Keratinocyte (primary cell): ENCODE data around the gene MEG3. TPM values are rescaled to one million over a fixed set of nuclear protein-coding genes. Genes with fewer than 3 reads are reported as not detected.

Source experiments
- DNase-seq: peaks from one replicate; pipeline ENCODE4 v3.0.0-alpha.2; 2011; ENCODE audit warnings: low read depth, missing footprints, low spot score
- FAIRE-seq: peaks from 2 replicates; lab custom pipeline; 2011; peaks lifted over from hg19 to GRCh38; lab: Jason Lieb, UNC
- H2AFZ ChIP-seq: 2 replicates; pipeline ENCODE4 v1.6.0; 2012; ENCODE audit warnings: low read length, control low read depth, inconsistent platforms; ENCODE audit not compliant: control insufficient read depth
- H3K27ac ChIP-seq: 2 replicates; pipeline ENCODE4 v1.5.1; 2011; ENCODE audit warnings: low read length; ENCODE audit not compliant: control insufficient read depth, insufficient read depth
- H3K27me3 ChIP-seq: 3 replicates; pipeline ENCODE4 v1.6.0; 2011; ENCODE audit warnings: low read length; ENCODE audit not compliant: control insufficient read depth, insufficient read depth; ENCODE audit errors: extremely low read depth
- H3K36me3 ChIP-seq, 2 experiments: 2 replicates in 1 of 2; 3 replicates in 1 of 2; pipeline ENCODE4 v1.5.1; 2011; ENCODE audit warnings: low read length in 2 of 2, mild to moderate bottlenecking in 1 of 2; ENCODE audit not compliant: control insufficient read depth in 2 of 2, insufficient read depth in 2 of 2; ENCODE audit errors: extremely low read depth in 1 of 2
- H3K4me1 ChIP-seq: 3 replicates; pipeline ENCODE4 v1.5.1; 2011; ENCODE audit warnings: low read length; ENCODE audit not compliant: control insufficient read depth, insufficient read depth; ENCODE audit errors: extremely low read depth
- H3K4me2 ChIP-seq: 3 replicates; pipeline ENCODE4 v1.6.0; 2011; ENCODE audit warnings: low read depth, low read length; ENCODE audit not compliant: control insufficient read depth, insufficient read depth; ENCODE audit errors: extremely low read depth
- H3K4me3 ChIP-seq, 3 experiments: fragments of 200-600 bp in 1 of 3; sonication (generic) in 1 of 3; 2 replicates in 2 of 3; 3 replicates in 1 of 3; pipeline ENCODE4 v1.5.1; 2011 to 2016; ENCODE audit warnings: low read length in 3 of 3, mild to moderate bottlenecking in 3 of 3, control low read depth in 2 of 3, inconsistent platforms in 1 of 3, low read depth in 1 of 3, mixed read lengths in 1 of 3, mixed run types in 1 of 3, moderate library complexity in 1 of 3; ENCODE audit not compliant: control insufficient read depth in 2 of 3, insufficient read depth in 2 of 3; ENCODE audit errors: extremely low read depth in 1 of 3
- H3K79me2 ChIP-seq: 2 replicates; pipeline ENCODE4 v1.6.0; 2012; ENCODE audit warnings: low read length; ENCODE audit not compliant: control insufficient read depth, insufficient read depth
- H3K9ac ChIP-seq: 3 replicates; pipeline ENCODE4 v1.6.0; 2011; ENCODE audit warnings: low read length; ENCODE audit not compliant: control insufficient read depth, insufficient read depth; ENCODE audit errors: extremely low read depth
- H3K9me1 ChIP-seq: 3 replicates; pipeline ENCODE4 v1.6.0; 2011; ENCODE audit warnings: low read length; ENCODE audit not compliant: control insufficient read depth, insufficient read depth; ENCODE audit errors: extremely low read depth
- H3K9me3 ChIP-seq: 2 replicates; pipeline ENCODE4 v1.5.1; 2012; ENCODE audit warnings: low read depth, low read length; ENCODE audit not compliant: control insufficient read depth
- H4K20me1 ChIP-seq: 3 replicates; pipeline ENCODE4 v1.6.0; 2011; ENCODE audit warnings: low read length; ENCODE audit not compliant: control insufficient read depth, insufficient read depth; ENCODE audit errors: extremely low read depth
- EZH2 ChIP-seq: IDR thresholded peaks from one replicate; pipeline ENCODE4 v1.6.1; 2012; ENCODE audit warnings: inconsistent platforms, mild to moderate bottlenecking, low read length, moderate library complexity
- dilution Hi-C: fragments of 300-500 bp; cut with MboI; formaldehyde crosslinking; loops from one replicate; pipeline ENCODE4 v1.7.0; 2020; ENCODE audit warnings: low sequenced_read_pairs; ENCODE audit not compliant: extremely low pct_ligation_motif_present
- polyA plus RNA-seq, 5 experiments: library from polyadenylated mRNA; depleted of rRNA in 3 of 5; stranded (reverse) in 3 of 5; stranded (forward) in 1 of 5; unstranded in 1 of 5; fragments of >200 nt; gene quantifications; 1 replicate in 1 of 5; 2 replicates in 3 of 5; 3 replicates in 1 of 5; pipeline versions ENCODE4 v1.2.1 to v1.2.3, GENCODE V29; 2011 to 2012; ENCODE audit warnings: missing spikeins in 2 of 5, low read depth in 1 of 5, low replicate concordance in 1 of 5
- TF ChIP-seq, protein P1 (sequence below), 3 experiments: IDR thresholded peaks in 1 of 3; conservative IDR thresholded peaks in 1 of 3; optimal IDR thresholded peaks in 1 of 3; 2 replicates in 2 of 3; 3 replicates in 1 of 3; pipeline versions ENCODE3 to v1.5.1; 2011; ENCODE audit warnings: low read length in 3 of 3, mild to moderate bottlenecking in 3 of 3, moderate library complexity in 2 of 3, control low read depth in 1 of 3, inconsistent platforms in 1 of 3; ENCODE audit not compliant: insufficient read depth in 2 of 3; ENCODE audit errors: extremely low read depth in 1 of 3

MEG3 gene
- polyA plus RNA-seq, 1 donor (not counting 4 experiments of a cell fraction or from before 2014, with no cell fraction given): 5.6 TPM

DNA sequence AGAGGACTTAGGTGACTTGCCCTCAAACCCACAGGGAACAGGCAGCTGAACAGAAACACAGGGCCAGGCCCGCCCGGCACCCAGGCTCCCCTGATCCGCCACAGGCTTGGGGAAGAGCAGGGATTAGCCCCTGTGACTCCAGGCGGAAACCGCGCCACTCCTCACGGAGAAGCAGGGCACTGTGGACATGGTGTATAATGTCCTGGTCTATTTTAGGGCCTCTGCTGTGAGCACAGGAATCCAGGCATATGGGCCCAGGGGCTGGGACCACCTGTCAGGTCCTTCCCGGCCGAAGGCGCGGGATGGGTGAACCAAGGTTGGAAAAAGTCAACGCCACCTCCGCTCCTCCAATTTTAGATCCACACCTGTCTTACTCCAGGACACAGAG lies 34.6 kb upstream of the MEG3 start:
- FAIRE-seq (no peak), DNase-seq (no peak)
- Histone ChIP-seq H3K4me3 (no peak overlapping the region), H3K27me3 (peaks cover 9% of the 10 kb centered on the region), H3K9me1 (no peaks in the 10 kb centered on the region), H4K20me1 (no peaks in the 10 kb centered on the region), H3K27ac (no peak overlapping the region), H3K4me1 (no peaks in the 10 kb centered on the region), H3K79me2 (no peaks in the 10 kb centered on the region), H2AFZ (no peak overlapping the region), H3K9me3 (no peaks in the 10 kb centered on the region), H3K36me3 (no peaks in the 10 kb centered on the region), H3K4me2 (no peak overlapping the region), H3K9ac (no peak overlapping the region)
- TF ChIP-seq, protein P1, sequence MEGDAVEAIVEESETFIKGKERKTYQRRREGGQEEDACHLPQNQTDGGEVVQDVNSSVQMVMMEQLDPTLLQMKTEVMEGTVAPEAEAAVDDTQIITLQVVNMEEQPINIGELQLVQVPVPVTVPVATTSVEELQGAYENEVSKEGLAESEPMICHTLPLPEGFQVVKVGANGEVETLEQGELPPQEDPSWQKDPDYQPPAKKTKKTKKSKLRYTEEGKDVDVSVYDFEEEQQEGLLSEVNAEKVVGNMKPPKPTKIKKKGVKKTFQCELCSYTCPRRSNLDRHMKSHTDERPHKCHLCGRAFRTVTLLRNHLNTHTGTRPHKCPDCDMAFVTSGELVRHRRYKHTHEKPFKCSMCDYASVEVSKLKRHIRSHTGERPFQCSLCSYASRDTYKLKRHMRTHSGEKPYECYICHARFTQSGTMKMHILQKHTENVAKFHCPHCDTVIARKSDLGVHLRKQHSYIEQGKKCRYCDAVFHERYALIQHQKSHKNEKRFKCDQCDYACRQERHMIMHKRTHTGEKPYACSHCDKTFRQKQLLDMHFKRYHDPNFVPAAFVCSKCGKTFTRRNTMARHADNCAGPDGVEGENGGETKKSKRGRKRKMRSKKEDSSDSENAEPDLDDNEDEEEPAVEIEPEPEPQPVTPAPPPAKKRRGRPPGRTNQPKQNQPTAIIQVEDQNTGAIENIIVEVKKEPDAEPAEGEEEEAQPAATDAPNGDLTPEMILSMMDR (optimal IDR thresholded peaks at IDR 0.05 in 1 of 3, IDR thresholded peaks at IDR 0.05 in 1 of 3, conservative IDR thresholded peaks at IDR 0.05 in 1 of 3; ENCODE audit: extremely low read depth in 1 of 3, insufficient read depth in 2 of 3, low read length in 3 of 3): no peak
- no peak for TF ChIP-seq EZH2
- dilution Hi-C loops: no loop called here

DNA sequence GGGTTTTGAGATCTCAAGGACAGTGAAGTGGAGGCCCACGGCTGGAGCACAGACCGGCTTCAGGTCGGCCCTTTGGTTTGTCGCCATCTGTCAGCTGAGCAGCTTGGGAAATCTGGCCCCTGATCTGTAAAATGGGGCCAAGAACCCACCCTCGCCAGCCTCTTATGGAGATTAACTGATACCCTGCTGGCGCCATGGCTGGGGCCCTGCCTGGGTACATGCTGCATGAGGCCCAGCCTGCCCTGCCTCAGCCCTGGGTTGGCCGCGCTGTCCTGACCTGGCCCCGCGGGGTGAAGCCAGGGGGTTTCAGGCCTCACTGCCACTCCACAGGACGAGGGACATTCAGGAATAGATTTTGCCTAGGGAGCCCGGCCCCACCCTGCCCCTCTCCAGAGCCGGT lies 33.9 kb upstream of the MEG3 start:
- FAIRE-seq: no peak
- Histone ChIP-seq H3K36me3 (no peaks in the 10 kb centered on the region), H3K79me2 (no peaks in the 10 kb centered on the region), H4K20me1 (no peaks in the 10 kb centered on the region), H3K4me2 (no peak overlapping the region), H3K27ac (no peak overlapping the region), H3K27me3 (peaks cover 9% of the 10 kb centered on the region), H3K9me1 (no peaks in the 10 kb centered on the region), H3K9me3 (no peaks in the 10 kb centered on the region), H2AFZ (no peak overlapping the region), H3K4me3 (no peak overlapping the region), H3K9ac (no peak overlapping the region), H3K4me1 (no peaks in the 10 kb centered on the region)
- DNase-seq: no peak
- TF ChIP-seq EZH2: no peak
- TF ChIP-seq, protein P1 (optimal IDR thresholded peaks at IDR 0.05 in 1 of 3, IDR thresholded peaks at IDR 0.05 in 1 of 3, conservative IDR thresholded peaks at IDR 0.05 in 1 of 3; ENCODE audit: extremely low read depth in 1 of 3, insufficient read depth in 2 of 3, low read length in 3 of 3): no peak
- dilution Hi-C loops: no loop called here
